Glutamatergic neuron (in vitro differentiated cells): ENCODE measurements around the gene ADAMTSL1. TPM values are rescaled to one million over a fixed set of nuclear protein-coding genes. Genes with fewer than 3 reads are reported as not detected.

ENCODE experiments used
- DNase-seq: peaks from one replicate; pipeline ENCODE4 v3.0.0; 2022
- H3K27ac Mint-ChIP-seq: one replicate; pipeline ENCODE4 v1.8.0; 2020; ENCODE audit warnings: mild to moderate bottlenecking, mixed read lengths, inconsistent platforms; ENCODE audit not compliant: unreplicated experiment
- H3K27me3 Mint-ChIP-seq: one replicate; pipeline ENCODE4 v1.8.0; 2020; ENCODE audit warnings: mild to moderate bottlenecking, moderate library complexity, mixed read lengths, inconsistent platforms; ENCODE audit not compliant: unreplicated experiment
- H3K36me3 Mint-ChIP-seq: one replicate; pipeline ENCODE4 v1.8.0; 2020; ENCODE audit warnings: mild to moderate bottlenecking, mixed read lengths, inconsistent platforms; ENCODE audit not compliant: unreplicated experiment
- H3K4me1 Mint-ChIP-seq: one replicate; pipeline ENCODE4 v1.8.0; 2020; ENCODE audit warnings: mild to moderate bottlenecking, low read depth, mixed read lengths, inconsistent platforms; ENCODE audit not compliant: unreplicated experiment
- H3K4me3 Mint-ChIP-seq: one replicate; pipeline ENCODE4 v1.8.0; 2020; ENCODE audit warnings: mild to moderate bottlenecking, mixed read lengths, inconsistent platforms; ENCODE audit not compliant: unreplicated experiment
- H3K9me3 Mint-ChIP-seq: one replicate; pipeline ENCODE4 v1.8.0; 2020; ENCODE audit warnings: mild to moderate bottlenecking, moderate library complexity, mixed read lengths, inconsistent platforms; ENCODE audit not compliant: unreplicated experiment
- CTCF ChIP-seq: fragments of 200-600 bp; sonication (generic); IDR thresholded peaks from one replicate; pipeline ENCODE4 v1.5.0; 2021; ENCODE audit not compliant: partially characterized antibody, unreplicated experiment
- total RNA-seq: library from RNA; stranded (reverse); fragmentation: NEBNext Ultra II Directional; extraction: Animal tissue kit (Norgen Biotek cat#: 25700); gene quantifications from one replicate; pipeline ENCODE4 v1.2.1, GENCODE V29; 2021; ENCODE audit not compliant: unreplicated experiment

The ADAMTSL1 gene
- total RNA-seq, 1 donor from 2014 or later, result 0.91 TPM

- H3K4me3 Mint-ChIP-seq, result no peak overlapping the region
- DNase-seq, result no peak
Measured at GRCh38 chr9:18596920-18597319, 123.0 kb downstream of the ADAMTSL1 start.

GRCh38 chr9:18598969-18599368, 125.0 kb downstream of the ADAMTSL1 start:
- Mint-ChIP-seq H3K4me3 (no peak overlapping the region), H3K27ac (no peak overlapping the region), H3K27me3 (no peaks in the 10 kb centered on the region), H3K36me3 (peaks cover 9% of the 10 kb centered on the region), H3K4me1 (no peaks in the 10 kb centered on the region), H3K9me3 (peaks cover 3% of the 10 kb centered on the region)
- no peak for DNase-seq
- no peak for TF ChIP-seq CTCF

More at GRCh38 chr9:18596920-18597319, 123.0 kb downstream of the ADAMTSL1 start:
- Mint-ChIP-seq H3K36me3 (peaks cover 9% of the 10 kb centered on the region), H3K4me1 (no peaks in the 10 kb centered on the region), H3K27me3 (no peaks in the 10 kb centered on the region), H3K27ac (no peak overlapping the region), H3K9me3 (peaks cover 3% of the 10 kb centered on the region)
- no peak for TF ChIP-seq CTCF

GRCh38 chr9:18601026-18601425, 127.1 kb downstream of the ADAMTSL1 start:
- no peak for TF ChIP-seq CTCF
- no peak for DNase-seq
- Mint-ChIP-seq H3K27ac (no peak overlapping the region), H3K4me1 (no peaks in the 10 kb centered on the region), H3K4me3 (no peak overlapping the region), H3K27me3 (no peaks in the 10 kb centered on the region), H3K36me3 (no peaks in the 10 kb centered on the region), H3K9me3 (no peaks in the 10 kb centered on the region)

GRCh38 chr9:18601956-18602355, 128.0 kb downstream of the ADAMTSL1 start:
- H3K4me3 Mint-ChIP-seq, result no peak overlapping the region
- H3K27me3 Mint-ChIP-seq, result no peaks in the 10 kb centered on the region
- H3K36me3 Mint-ChIP-seq, result no peaks in the 10 kb centered on the region
- DNase-seq, result no peak
- H3K4me1 Mint-ChIP-seq, result peaks cover 7% of the 10 kb centered on the region
- no peak overlapping the region for H3K27ac Mint-ChIP-seq
- TF ChIP-seq CTCF, result no peak
- no peaks in the 10 kb centered on the region for H3K9me3 Mint-ChIP-seq

GRCh38 chr9:18604767-18605730, 131.1 kb downstream of the ADAMTSL1 start:
- no peak overlapping the region for H3K4me3 Mint-ChIP-seq
- no peaks in the 10 kb centered on the region for H3K9me3 Mint-ChIP-seq
- no peak for DNase-seq
- peaks cover 7% of the 10 kb centered on the region for H3K4me1 Mint-ChIP-seq
- no peaks in the 10 kb centered on the region for H3K36me3 Mint-ChIP-seq
- H3K27me3 Mint-ChIP-seq, result no peaks in the 10 kb centered on the region
- H3K27ac Mint-ChIP-seq, result no peak overlapping the region
- no peak for TF ChIP-seq CTCF
